Liver (tissue), 9 donors: ENCODE results near the gene RAD51B. TPM values are rescaled to one million over a fixed set of nuclear protein-coding genes. Genes with fewer than 3 reads are reported as not detected.

Experiments
- DNase-seq: peaks from one replicate; pipeline ENCODE4 v3.0.0-alpha.2; 2017; ENCODE audit warnings: low spot score
- H3K27ac ChIP-seq, 2 donors: one replicate each; pipeline ENCODE4 v1.7.0; 2013; ENCODE audit warnings: inconsistent platforms in 2 of 2, low read length in 2 of 2, control low read depth in 1 of 2, low read depth in 1 of 2, mild to moderate bottlenecking in 1 of 2
- H3K27me3 ChIP-seq, 4 donors: one replicate each; pipeline versions ENCODE4 v1.6.1 to v1.7.0; 2013; ENCODE audit warnings: low read length in 3 of 4, inconsistent platforms in 1 of 4, mild to moderate bottlenecking in 1 of 4, moderate library complexity in 1 of 4; ENCODE audit not compliant: control insufficient read depth in 4 of 4, insufficient read depth in 4 of 4
- H3K36me3 ChIP-seq, 4 donors: one replicate each; pipeline versions ENCODE4 v1.6.1 to v1.7.0; 2013; ENCODE audit warnings: low read length in 3 of 4, mild to moderate bottlenecking in 3 of 4, low read depth in 1 of 4, moderate library complexity in 1 of 4; ENCODE audit not compliant: control insufficient read depth in 4 of 4, insufficient read depth in 3 of 4
- H3K4me1 ChIP-seq, 4 donors: one replicate each; pipeline versions ENCODE4 v1.6.1 to v1.7.0; 2013; ENCODE audit warnings: low read length in 3 of 4, mild to moderate bottlenecking in 3 of 4, moderate library complexity in 1 of 4; ENCODE audit not compliant: control insufficient read depth in 4 of 4, insufficient read depth in 4 of 4
- H3K4me3 ChIP-seq, 3 donors: one replicate each; pipeline versions ENCODE4 v1.6.1 to v1.7.0; 2013; ENCODE audit warnings: low read length in 3 of 3, control low read depth in 1 of 3, low read depth in 1 of 3, mild to moderate bottlenecking in 1 of 3
- H3K9ac ChIP-seq, 2 donors: one replicate each; pipeline ENCODE4 v1.7.0; 2013; ENCODE audit warnings: low read length in 2 of 2, mild to moderate bottlenecking in 2 of 2, moderate library complexity in 2 of 2, control low read depth in 1 of 2, low read depth in 1 of 2
- H3K9me3 ChIP-seq, 4 donors: one replicate each; pipeline versions ENCODE4 v1.6.1 to v1.7.0; 2013; ENCODE audit warnings: low read length in 3 of 4; ENCODE audit not compliant: control insufficient read depth in 4 of 4
- EGR1 ChIP-seq, 2 donors: IDR thresholded peaks; 2 replicates each; pipeline ENCODE4 v1.6.1; 2016 to 2018; ENCODE audit warnings: antibody characterized with exemption in 2 of 2, low read depth in 2 of 2
- FOXA1 ChIP-seq: IDR thresholded peaks from 2 replicates; pipeline ENCODE4 v1.6.1; 2016; ENCODE audit warnings: antibody characterized with exemption
- FOXA2 ChIP-seq: IDR thresholded peaks from 2 replicates; pipeline ENCODE4 v1.6.1; 2016; ENCODE audit warnings: antibody characterized with exemption
- HNF4A ChIP-seq, 2 donors: conservative IDR thresholded peaks; 2 replicates each; pipeline ENCODE4 v1.6.1; 2016; ENCODE audit warnings: antibody characterized with exemption in 2 of 2, mild to moderate bottlenecking in 2 of 2
- HNF4G ChIP-seq: IDR thresholded peaks from 2 replicates; pipeline ENCODE4 v1.6.1; 2016; ENCODE audit warnings: antibody characterized with exemption
- JUND ChIP-seq, 2 donors: IDR thresholded peaks; 2 replicates each; pipeline ENCODE4 v1.6.1; 2016; ENCODE audit warnings: antibody characterized with exemption in 2 of 2
- NR2F2 ChIP-seq: IDR thresholded peaks from 2 replicates; pipeline ENCODE4 v1.6.1; 2016; ENCODE audit warnings: antibody characterized with exemption
- RAD21 ChIP-seq, 2 donors: IDR thresholded peaks; 2 replicates each; pipeline ENCODE4 v1.6.1; 2016; ENCODE audit warnings: antibody characterized with exemption in 2 of 2, mild to moderate bottlenecking in 2 of 2
- REST ChIP-seq: IDR thresholded peaks from 2 replicates; pipeline ENCODE4 v1.6.1; 2016; ENCODE audit warnings: antibody characterized with exemption, mild to moderate bottlenecking
- RXRA ChIP-seq, 2 donors: IDR thresholded peaks; 2 replicates each; pipeline ENCODE4 v1.6.1; 2017 to 2018; ENCODE audit warnings: antibody characterized with exemption in 2 of 2, mild to moderate bottlenecking in 1 of 2
- SP1 ChIP-seq: IDR thresholded peaks from 2 replicates; pipeline ENCODE4 v1.6.1; 2018; ENCODE audit warnings: antibody characterized with exemption, mild to moderate bottlenecking
- TAF1 ChIP-seq: conservative IDR thresholded peaks from 2 replicates; pipeline ENCODE4 v1.6.1; 2016; ENCODE audit warnings: antibody characterized with exemption, mild to moderate bottlenecking
- YY1 ChIP-seq: IDR thresholded peaks from 2 replicates; pipeline ENCODE4 v1.6.1; 2016; ENCODE audit warnings: antibody characterized with exemption, mild to moderate bottlenecking
- WGBS: extraction: QIAGEN DNeasy Blood & Tissue Kit; methylation state at CpG from one replicate; pipeline ENCODE4 v1.1.7; 2013; 5-methylcytosine and 5-hydroxymethylcytosine counted together
- polyA plus RNA-seq, 2 donors: library from polyadenylated mRNA; stranded (reverse) in 1 of 2; unstranded in 1 of 2; fragments of 200-250 nt in 1 of 2; fragments of >200 nt in 1 of 2; fragmentation: Nextera tagmentation in 1 of 2; extraction: Ambion mirVana in 1 of 2; gene quantifications; one replicate each; pipeline versions ENCODE4 v1.2.1 to v1.2.3, GENCODE V29; 2013 to 2015
- total RNA-seq, 2 donors: library from RNA; depleted of rRNA; stranded (reverse); fragments of >200 nt; gene quantifications; one replicate each; pipeline ENCODE4 v1.2.3, GENCODE V29; 2014
- TF ChIP-seq, protein P1 (sequence below): IDR thresholded peaks from 2 replicates; pipeline ENCODE4 v1.6.1; 2016; ENCODE audit warnings: antibody characterized with exemption
- TF ChIP-seq, protein P2 (sequence below): fragments of 150-350 bp; IDR thresholded peaks from 2 replicates; pipeline ENCODE4 v1.5.1; 2017; ENCODE audit warnings: improper control_type of control experiment, low read depth, low read length; ENCODE audit not compliant: missing input control
- TF ChIP-seq, protein P3 (sequence below): IDR thresholded peaks from 2 replicates; pipeline ENCODE4 v1.6.1; 2016; ENCODE audit warnings: antibody characterized with exemption
- TF ChIP-seq, protein P4 (sequence below): IDR thresholded peaks from 2 replicates; pipeline ENCODE4 v1.6.1; 2016; ENCODE audit warnings: antibody characterized with exemption
- donor health status: healthy.
- donor health status: healthy.
- donor health status: healthy.
- donor health status: healthy.
- donor health status: healthy.

Gene RAD51B
- total and polyA plus RNA-seq, 4 donors: 0.81 to 12.9 (median 2.4) TPM

DNA sequence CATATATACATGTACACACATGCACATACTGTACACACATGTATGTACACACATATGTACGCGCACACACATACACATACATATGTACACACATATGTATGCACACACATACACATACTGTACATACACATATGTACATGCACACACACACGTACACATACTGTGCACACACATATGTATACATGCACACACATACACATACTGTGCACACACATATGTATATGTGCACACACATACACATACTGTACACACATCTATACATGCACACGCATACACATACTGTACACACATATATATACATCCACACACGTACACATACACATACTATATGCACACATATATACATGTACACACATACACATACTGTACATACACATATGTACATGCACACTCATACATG is 853.9 kb downstream of the RAD51B start:
- Histone ChIP-seq H3K27ac (peak overlapping the region in 1 of 2 donors; percentile 58), H3K27me3 (no peaks in the 10 kb centered on the region), H3K4me3 (no peak overlapping the region), H3K9me3 (no peaks in the 10 kb centered on the region), H3K9ac (no peak overlapping the region), H3K36me3 (no peaks in the 10 kb centered on the region), H3K4me1 (peaks cover 4 to 19% (median 12%) of the 10 kb centered on the region in 4 donors)
- DNase-seq: no peak
- WGBS: 77% methylated on average over 5 of the region's 5 CpGs
- TF ChIP-seq SP1 (no peak), EGR1 (IDR thresholded peaks at IDR 0.05; ENCODE audit: low read depth in 2 of 2) (no peak), HNF4A (conservative IDR thresholded peaks at IDR 0.05) (no peak), TAF1 (no peak), FOXA2 (no peak), JUND (IDR thresholded peaks at IDR 0.05) (no peak), FOXA1 (no peak), YY1 (no peak), RAD21 (IDR thresholded peaks at IDR 0.05) (no peak), NR2F2 (no peak), REST (no peak), RXRA (IDR thresholded peaks at IDR 0.05) (no peak), HNF4G (no peak)
- TF ChIP-seq, protein P1, sequence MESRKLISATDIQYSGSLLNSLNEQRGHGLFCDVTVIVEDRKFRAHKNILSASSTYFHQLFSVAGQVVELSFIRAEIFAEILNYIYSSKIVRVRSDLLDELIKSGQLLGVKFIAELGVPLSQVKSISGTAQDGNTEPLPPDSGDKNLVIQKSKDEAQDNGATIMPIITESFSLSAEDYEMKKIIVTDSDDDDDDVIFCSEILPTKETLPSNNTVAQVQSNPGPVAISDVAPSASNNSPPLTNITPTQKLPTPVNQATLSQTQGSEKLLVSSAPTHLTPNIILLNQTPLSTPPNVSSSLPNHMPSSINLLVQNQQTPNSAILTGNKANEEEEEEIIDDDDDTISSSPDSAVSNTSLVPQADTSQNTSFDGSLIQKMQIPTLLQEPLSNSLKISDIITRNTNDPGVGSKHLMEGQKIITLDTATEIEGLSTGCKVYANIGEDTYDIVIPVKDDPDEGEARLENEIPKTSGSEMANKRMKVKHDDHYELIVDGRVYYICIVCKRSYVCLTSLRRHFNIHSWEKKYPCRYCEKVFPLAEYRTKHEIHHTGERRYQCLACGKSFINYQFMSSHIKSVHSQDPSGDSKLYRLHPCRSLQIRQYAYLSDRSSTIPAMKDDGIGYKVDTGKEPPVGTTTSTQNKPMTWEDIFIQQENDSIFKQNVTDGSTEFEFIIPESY: no peak
- TF ChIP-seq, protein P2, sequence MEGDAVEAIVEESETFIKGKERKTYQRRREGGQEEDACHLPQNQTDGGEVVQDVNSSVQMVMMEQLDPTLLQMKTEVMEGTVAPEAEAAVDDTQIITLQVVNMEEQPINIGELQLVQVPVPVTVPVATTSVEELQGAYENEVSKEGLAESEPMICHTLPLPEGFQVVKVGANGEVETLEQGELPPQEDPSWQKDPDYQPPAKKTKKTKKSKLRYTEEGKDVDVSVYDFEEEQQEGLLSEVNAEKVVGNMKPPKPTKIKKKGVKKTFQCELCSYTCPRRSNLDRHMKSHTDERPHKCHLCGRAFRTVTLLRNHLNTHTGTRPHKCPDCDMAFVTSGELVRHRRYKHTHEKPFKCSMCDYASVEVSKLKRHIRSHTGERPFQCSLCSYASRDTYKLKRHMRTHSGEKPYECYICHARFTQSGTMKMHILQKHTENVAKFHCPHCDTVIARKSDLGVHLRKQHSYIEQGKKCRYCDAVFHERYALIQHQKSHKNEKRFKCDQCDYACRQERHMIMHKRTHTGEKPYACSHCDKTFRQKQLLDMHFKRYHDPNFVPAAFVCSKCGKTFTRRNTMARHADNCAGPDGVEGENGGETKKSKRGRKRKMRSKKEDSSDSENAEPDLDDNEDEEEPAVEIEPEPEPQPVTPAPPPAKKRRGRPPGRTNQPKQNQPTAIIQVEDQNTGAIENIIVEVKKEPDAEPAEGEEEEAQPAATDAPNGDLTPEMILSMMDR: no peak
- TF ChIP-seq, protein P3, sequence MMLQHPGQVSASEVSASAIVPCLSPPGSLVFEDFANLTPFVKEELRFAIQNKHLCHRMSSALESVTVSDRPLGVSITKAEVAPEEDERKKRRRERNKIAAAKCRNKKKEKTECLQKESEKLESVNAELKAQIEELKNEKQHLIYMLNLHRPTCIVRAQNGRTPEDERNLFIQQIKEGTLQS: no peak
- TF ChIP-seq, protein P4, sequence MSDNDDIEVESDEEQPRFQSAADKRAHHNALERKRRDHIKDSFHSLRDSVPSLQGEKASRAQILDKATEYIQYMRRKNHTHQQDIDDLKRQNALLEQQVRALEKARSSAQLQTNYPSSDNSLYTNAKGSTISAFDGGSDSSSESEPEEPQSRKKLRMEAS: no peak
